H1 (cell line): Measurements from ENCODE around the gene CTRL. TPM values are rescaled to one million over a fixed set of nuclear protein-coding genes. Genes with fewer than 3 reads are reported as not detected.

Experiments
- CTCF ChIA-PET: fragments of 300-600 bp; sonication (Branson Sonifier 250); formaldehyde crosslinking; loops from one replicate; lab custom pipeline; 2021; ENCODE audit not compliant: partially characterized antibody; lab: Charles Lee
- POLR2A ChIA-PET: fragments of 300-600 bp; sonication (Branson Sonifier 250); formaldehyde crosslinking; loops from one replicate; lab custom pipeline; 2021; ENCODE audit warnings: inconsistent platforms; ENCODE audit not compliant: partially characterized antibody; lab: Charles Lee
- DNase-seq, 2 experiments: peaks; one replicate each; pipeline versions ENCODE4 v3.0.0 to v3.0.0-alpha.2; 2010 to 2022; ENCODE audit warnings: low spot score in 2 of 2, low read depth in 1 of 2, mixed read lengths in 1 of 2
- FAIRE-seq: peaks from 2 replicates; lab custom pipeline; 2011; peaks lifted over from hg19 to GRCh38; lab: Jason Lieb, UNC
- H2AFZ ChIP-seq: 2 replicates; pipeline ENCODE4 v1.8.1; 2012; ENCODE audit warnings: low read length, inconsistent platforms
- H2AK5ac ChIP-seq: 2 replicates; pipeline ENCODE4 v1.6.1; 2013; ENCODE audit warnings: low read depth, low read length
- H2BK120ac ChIP-seq: replicated peaks from 2 replicates; pipeline ENCODE3; 2013; ENCODE audit warnings: low read depth, low read length, inconsistent platforms
- H2BK12ac ChIP-seq: 2 replicates; pipeline ENCODE4 v1.6.1; 2013; ENCODE audit warnings: low read depth, low read length
- H2BK15ac ChIP-seq: 2 replicates; pipeline ENCODE4 v1.6.1; 2013; ENCODE audit warnings: low read length
- H2BK20ac ChIP-seq: 2 replicates; pipeline ENCODE4 v1.6.1; 2013; ENCODE audit warnings: low read length
- H2BK5ac ChIP-seq: 2 replicates; pipeline ENCODE4 v1.6.1; 2013; ENCODE audit warnings: low read depth, low read length
- H3K14ac ChIP-seq: 2 replicates; pipeline ENCODE4 v1.6.1; 2013; ENCODE audit warnings: inconsistent platforms; ENCODE audit not compliant: insufficient read length
- H3K18ac ChIP-seq: 2 replicates; pipeline ENCODE4 v1.6.1; 2013; ENCODE audit warnings: low read length; ENCODE audit errors: extremely low read depth
- H3K23ac ChIP-seq: 2 replicates; pipeline ENCODE4 v1.6.1; 2013; ENCODE audit warnings: inconsistent platforms; ENCODE audit not compliant: insufficient read length
- H3K23me2 ChIP-seq: 2 replicates; pipeline ENCODE4 v1.6.1; 2013; ENCODE audit warnings: low read depth, low read length
- H3K27ac ChIP-seq: 2 replicates; pipeline ENCODE4 v1.6.1; 2011; ENCODE audit warnings: low read depth, low read length, inconsistent platforms
- H3K27me3 ChIP-seq, 4 experiments: replicated peaks in 1 of 4; 1 replicate in 1 of 4; 2 replicates in 3 of 4; pipeline versions ENCODE4 v1.6.1 to v1.8.1; 2011 to 2013; ENCODE audit warnings: low read length in 3 of 4, mild to moderate bottlenecking in 3 of 4, inconsistent platforms in 2 of 4, mixed read lengths in 2 of 4, moderate library complexity in 1 of 4; ENCODE audit not compliant: control insufficient read depth in 3 of 4, insufficient read depth in 3 of 4; ENCODE audit errors: extremely low read depth in 1 of 4
- H3K36me3 ChIP-seq, 4 experiments: 2 replicates each; pipeline versions ENCODE4 v1.6.1 to v1.8.1; 2011 to 2013; ENCODE audit warnings: mild to moderate bottlenecking in 4 of 4, low read length in 3 of 4, moderate library complexity in 2 of 4, control low read depth in 1 of 4, inconsistent platforms in 1 of 4; ENCODE audit not compliant: insufficient read depth in 4 of 4, control insufficient read depth in 2 of 4
- H3K4ac ChIP-seq: replicated peaks from 2 replicates; pipeline ENCODE3; 2013; ENCODE audit warnings: low read length, low read depth, mixed read lengths, inconsistent platforms; ENCODE audit not compliant: insufficient read length
- H3K4me1 ChIP-seq, 4 experiments: replicated peaks in 1 of 4; 1 replicate in 1 of 4; 2 replicates in 3 of 4; pipeline versions ENCODE4 v1.6.1 to v1.8.1; 2011 to 2013; ENCODE audit warnings: low read length in 3 of 4, inconsistent platforms in 2 of 4, mixed read lengths in 1 of 4; ENCODE audit not compliant: insufficient read depth in 4 of 4, control insufficient read depth in 3 of 4
- H3K4me2 ChIP-seq, 2 experiments: 2 replicates each; pipeline versions ENCODE4 v1.6.1 to v1.8.1; 2011 to 2013; ENCODE audit warnings: low read depth in 2 of 2, low read length in 2 of 2, control low read depth in 1 of 2, inconsistent platforms in 1 of 2, mild to moderate bottlenecking in 1 of 2; ENCODE audit not compliant: insufficient read depth in 1 of 2
- H3K4me3 ChIP-seq, 4 experiments: fragments of 200-600, 300-600 bp in 1 of 4; sonication (generic), shearing (Covaris generic), sonication (Bioruptor Twin) in 1 of 4; 2 replicates each; pipeline versions ENCODE4 v1.5.1 to v1.8.1; 2011 to 2016; ENCODE audit warnings: low read length in 4 of 4, low read depth in 3 of 4, control low read depth in 2 of 4, inconsistent platforms in 2 of 4, mild to moderate bottlenecking in 2 of 4, mixed read lengths in 1 of 4, moderate library complexity in 1 of 4; ENCODE audit not compliant: insufficient read depth in 2 of 4; ENCODE audit errors: extremely low read depth in 1 of 4
- H3K56ac ChIP-seq: replicated peaks from 2 replicates; pipeline ENCODE3; 2013; ENCODE audit warnings: low read depth, mild to moderate bottlenecking, mixed read lengths, low read length, inconsistent platforms; ENCODE audit not compliant: insufficient read length
- H3K79me1 ChIP-seq: 2 replicates; pipeline ENCODE4 v1.6.1; 2013; ENCODE audit warnings: low read depth, low read length, control low read depth
- H3K79me2 ChIP-seq, 2 experiments: 2 replicates each; pipeline versions ENCODE4 v1.6.1 to v1.8.1; 2012 to 2013; ENCODE audit warnings: low read length in 2 of 2, mild to moderate bottlenecking in 2 of 2, inconsistent platforms in 1 of 2; ENCODE audit not compliant: insufficient read depth in 2 of 2, control insufficient read depth in 1 of 2
- H3K9ac ChIP-seq, 4 experiments: replicated peaks in 1 of 4; 1 replicate in 1 of 4; 2 replicates in 3 of 4; pipeline versions ENCODE4 v1.6.1 to v1.8.1; 2011 to 2013; ENCODE audit warnings: low read depth in 3 of 4, low read length in 3 of 4, control low read depth in 2 of 4, mild to moderate bottlenecking in 2 of 4, moderate library complexity in 2 of 4, inconsistent platforms in 1 of 4; ENCODE audit errors: extremely low read depth in 1 of 4
- H3K9me3 ChIP-seq, 2 experiments: 2 replicates each; pipeline versions ENCODE4 v1.6.1 to v1.8.1; 2012 to 2013; ENCODE audit warnings: mild to moderate bottlenecking in 2 of 2, moderate library complexity in 2 of 2, control low read depth in 1 of 2, inconsistent platforms in 1 of 2, low read depth in 1 of 2, low read length in 1 of 2, mixed read lengths in 1 of 2; ENCODE audit not compliant: insufficient read depth in 2 of 2
- H4K20me1 ChIP-seq, 2 experiments: replicated peaks in 1 of 2; 2 replicates each; pipeline versions ENCODE3 to v1.8.1; 2011 to 2013; ENCODE audit warnings: inconsistent platforms in 2 of 2, low read length in 2 of 2, mild to moderate bottlenecking in 1 of 2; ENCODE audit not compliant: insufficient read depth in 2 of 2, control insufficient read depth in 1 of 2
- H4K5ac ChIP-seq: 2 replicates; pipeline ENCODE4 v1.6.1; 2013; ENCODE audit warnings: low read length, low read depth, mixed read lengths, inconsistent platforms; ENCODE audit not compliant: insufficient read length
- H4K8ac ChIP-seq: 2 replicates; pipeline ENCODE4 v1.8.0; 2013; ENCODE audit warnings: mild to moderate bottlenecking, moderate library complexity, low read length, inconsistent platforms; ENCODE audit not compliant: insufficient read depth; ENCODE audit errors: extremely low read depth
- H4K91ac ChIP-seq: replicated peaks from 2 replicates; pipeline ENCODE3; 2013; ENCODE audit warnings: low read length, mixed read lengths, inconsistent platforms; ENCODE audit not compliant: insufficient read length
- CEBPB ChIP-seq: IDR thresholded peaks from 2 replicates; pipeline ENCODE4 v1.6.1; 2012; ENCODE audit warnings: low read depth, low read length
- EZH2 ChIP-seq: fragments of 200-600 bp; sonication (generic); IDR thresholded peaks from 2 replicates; pipeline ENCODE4 v1.7.1; 2012; ENCODE audit warnings: low read depth, mild to moderate bottlenecking, moderate library complexity, low read length, inconsistent platforms; ENCODE audit not compliant: severe bottlenecking
- HDAC2 ChIP-seq, 2 experiments: fragments of 300-600 bp in 1 of 2; sonication (generic) in 1 of 2; IDR thresholded peaks; 2 replicates each; pipeline ENCODE4 v1.6.1; 2011 to 2012; ENCODE audit warnings: low read depth in 2 of 2, low read length in 2 of 2, mild to moderate bottlenecking in 2 of 2, moderate library complexity in 2 of 2, borderline replicate concordance in 1 of 2, inconsistent platforms in 1 of 2
- POLR2A ChIP-seq, 2 experiments: IDR thresholded peaks; 1 replicate in 1 of 2; 2 replicates in 1 of 2; pipeline ENCODE4 v1.6.1; 2011; ENCODE audit warnings: low read depth in 2 of 2, low read length in 2 of 2, mild to moderate bottlenecking in 2 of 2; ENCODE audit errors: control extremely low read depth in 1 of 2
- RBBP5 ChIP-seq: IDR thresholded peaks from 2 replicates; pipeline ENCODE4 v1.7.1; 2012; ENCODE audit warnings: low read depth, mild to moderate bottlenecking, inconsistent platforms, low read length, moderate library complexity, borderline replicate concordance
- RFX5 ChIP-seq: IDR thresholded peaks from 2 replicates; pipeline ENCODE4 v1.6.1; 2011; ENCODE audit warnings: low read depth, low read length, improper control_type of control experiment, borderline replicate concordance
- SRF ChIP-seq: IDR thresholded peaks from 2 replicates; pipeline ENCODE4 v1.6.1; 2011; ENCODE audit warnings: mild to moderate bottlenecking, low read depth, low read length, moderate library complexity
- SUZ12 ChIP-seq: fragments of 200-600 bp; sonication (generic); IDR thresholded peaks from 2 replicates; pipeline ENCODE4 v1.6.1; 2012; ENCODE audit warnings: mild to moderate bottlenecking, inconsistent platforms, low read length, moderate library complexity, mixed read lengths
- TAF1 ChIP-seq: IDR thresholded peaks from 2 replicates; pipeline ENCODE4 v1.6.1; 2011; ENCODE audit warnings: mild to moderate bottlenecking, low read depth, low read length
- WGBS, 2 experiments: shearing (Covaris generic) in 1 of 2; methylation state at CpG; one replicate each; pipeline versions ENCODE4 v1.1.6 to v1.1.7; 2013 to 2015; ENCODE audit warnings: low lambda C conversion rate in 2 of 2, mixed read lengths in 2 of 2, inconsistent platforms in 1 of 2, low coverage in 1 of 2, missing lambda C conversion rate in 1 of 2; ENCODE audit not compliant: insufficient replicate concordance in 2 of 2, insufficient coverage in 1 of 2, insufficient read length in 1 of 2; ENCODE audit errors: extremely low coverage in 1 of 2, missing lambda C conversion rate in 1 of 2; 5-methylcytosine and 5-hydroxymethylcytosine counted together
- polyA plus RNA-seq, 7 experiments: library from polyadenylated mRNA; depleted of rRNA in 3 of 7; stranded (reverse) in 5 of 7; unstranded in 2 of 7; fragments of >200 nt in 5 of 7; fragments of 200-250 nt in 2 of 7; gene quantifications; 1 replicate in 5 of 7; 2 replicates in 1 of 7; 4 replicates in 1 of 7; pipeline versions ENCODE4 v1.2.1 to v1.2.3, GENCODE V29; 2011 to 2013; ENCODE audit warnings: missing spikeins in 2 of 7, mixed read lengths in 2 of 7
- total RNA-seq: library from RNA; stranded (reverse); fragmentation: NEBNext Ultra II Directional; extraction: Animal tissue kit (Norgen Biotek cat#: 25700); gene quantifications from 2 replicates; pipeline ENCODE4 v1.2.1, GENCODE V29; 2021
- TF ChIP-seq, protein P1 (sequence below): IDR thresholded peaks from 2 replicates; pipeline ENCODE4 v1.6.1; 2012; ENCODE audit warnings: inconsistent platforms

The CTRL gene
- total and polyA plus RNA-seq, 2 of the 8 experiments (the other 6 are each of a cell fraction or from before 2014, with no cell fraction given): 1.7 to 4.2 TPM

DNA sequence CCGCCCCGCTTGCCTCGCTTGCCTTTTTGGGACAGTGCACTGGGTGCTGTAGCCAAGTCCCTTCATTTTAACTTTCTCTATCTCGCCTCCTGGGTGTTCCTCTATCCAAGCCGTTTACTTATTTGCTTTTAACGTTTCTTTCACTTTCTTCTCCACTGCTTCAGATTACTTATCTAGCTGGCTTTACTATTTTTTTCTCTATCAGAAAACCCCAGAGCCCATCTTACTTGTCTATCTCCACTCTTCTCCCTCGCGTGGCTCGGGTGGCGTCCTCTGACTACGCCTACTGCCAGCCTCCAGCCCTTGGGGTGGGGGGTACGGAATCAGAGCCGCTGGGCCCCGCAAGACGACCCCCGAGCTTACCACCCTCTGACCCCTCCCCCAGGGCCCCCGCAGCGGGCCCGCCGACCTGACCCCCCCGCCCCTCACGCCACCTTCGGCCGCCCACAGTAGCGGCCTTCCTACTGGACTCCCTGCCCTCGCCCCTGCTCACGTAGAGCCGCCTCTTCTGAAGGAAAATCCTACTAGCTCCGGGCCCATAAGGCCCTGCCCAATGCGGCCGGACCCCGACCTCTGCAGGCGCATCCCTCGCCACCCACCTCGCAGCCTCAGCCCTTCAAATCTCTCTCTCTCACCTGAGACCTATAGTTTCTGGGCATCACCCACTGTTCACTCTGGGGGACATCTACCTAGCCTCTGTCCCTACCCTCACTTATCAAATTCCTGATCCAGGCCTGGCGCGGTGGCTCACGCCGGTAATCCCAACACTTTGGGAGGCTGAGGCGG lies 37.8 kb upstream of the CTRL start:
- H4K20me1 ChIP-seq: peaks cover 0 to 14% of the 10 kb centered on the region in 2 experiments
- H4K5ac ChIP-seq: peak overlapping the region; percentile 36
- peak overlapping the region; percentile 98 for H4K91ac ChIP-seq
- no peak overlapping the region for H2BK120ac ChIP-seq
- peak overlapping the region; percentile 48 to 67 (median 64) for H3K4me3 ChIP-seq
- H2BK15ac ChIP-seq: peak overlapping the region; percentile 29; the same call in 1 of the 2 replicates
- peak in 1 of 2 experiments; percentile 65 for DNase-seq
- no peaks in the 10 kb centered on the region for H3K27me3 ChIP-seq
- peak overlapping the region; percentile 83 for H3K18ac ChIP-seq
- ChIA-PET CTCF (interaction anchor here (0.6 to 5.2 kb wide), 8 partner anchors 8 to 71 kb away, joined by 3 to 27 read pairs (median 6); partner anchors contain the start of gene DPEP3), POLR2A (interaction anchor here (0.6 to 1.9 kb wide), 6 partner anchors 9 to 82 kb away, joined by 3 to 5 read pairs (median 4); partner anchors contain the start of genes DDX28 and DUS2)
- H3K14ac ChIP-seq: no peak overlapping the region
- H4K8ac ChIP-seq: peak overlapping the region; percentile 57; the same call in 1 of the 2 replicates
- peaks cover 16% of the 10 kb centered on the region; the same call in 1 of the 2 replicates for H3K79me1 ChIP-seq
- 39% methylated on average over 26 of the region's 40 CpGs; no CpG with 5 or more reads in 1 of the 2 experiments for WGBS, 2 experiments
- H2BK20ac ChIP-seq: no peak overlapping the region
- H3K4me1 ChIP-seq: peaks cover 6 to 23% (median 15%) of the 10 kb centered on the region in 4 experiments
- no peaks in the 10 kb centered on the region for H3K9me3 ChIP-seq
- 0 out of 2 replicates have a peak overlapping the region, but pooled peaks have one; percentile 80 for H2BK12ac ChIP-seq
- H3K23me2 ChIP-seq: peaks cover 7% of the 10 kb centered on the region; the same call in 1 of the 2 replicates
- H2AK5ac ChIP-seq: no peak overlapping the region
- peak overlapping the region; percentile 75; the same call in 1 of the 2 replicates for H2BK5ac ChIP-seq
- H3K9ac ChIP-seq: no peak overlapping the region
- H3K79me2 ChIP-seq: peaks cover 0 to 4% of the 10 kb centered on the region in 2 experiments; a peak in 2 of 4 replicates
- H3K23ac ChIP-seq: no peak overlapping the region
- FAIRE-seq: no peak
- H3K4me2 ChIP-seq: peak overlapping the region; percentile 75 to 77
- H3K36me3 ChIP-seq: no peaks in the 10 kb centered on the region
- peak overlapping the region; percentile 15 for H3K4ac ChIP-seq
- H2AFZ ChIP-seq: peak overlapping the region; percentile 43; the same call in 1 of the 2 replicates
- H3K27ac ChIP-seq: no peak overlapping the region
- H3K56ac ChIP-seq: peak overlapping the region; percentile 70
- TF ChIP-seq SUZ12: no peak
- no peak for TF ChIP-seq TAF1
- no peak for TF ChIP-seq SRF
- TF ChIP-seq RFX5: no peak
- no peak for TF ChIP-seq EZH2
- TF ChIP-seq RBBP5: no peak
- TF ChIP-seq, protein P1, sequence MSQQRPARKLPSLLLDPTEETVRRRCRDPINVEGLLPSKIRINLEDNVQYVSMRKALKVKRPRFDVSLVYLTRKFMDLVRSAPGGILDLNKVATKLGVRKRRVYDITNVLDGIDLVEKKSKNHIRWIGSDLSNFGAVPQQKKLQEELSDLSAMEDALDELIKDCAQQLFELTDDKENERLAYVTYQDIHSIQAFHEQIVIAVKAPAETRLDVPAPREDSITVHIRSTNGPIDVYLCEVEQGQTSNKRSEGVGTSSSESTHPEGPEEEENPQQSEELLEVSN: no peak
- TF ChIP-seq POLR2A (IDR thresholded peaks at IDR 0.05; ENCODE audit: control extremely low read depth in 1 of 2, low read depth in 2 of 2, low read length in 2 of 2): no peak
- no peak for TF ChIP-seq HDAC2 (IDR thresholded peaks at IDR 0.05; ENCODE audit: borderline replicate concordance in 1 of 2, low read depth in 2 of 2, low read length in 2 of 2)
- no peak for TF ChIP-seq CEBPB
